GM12873 (cell line): ENCODE data around the gene NCF4.

Experiments used
- TF ChIP-seq, protein P1 (sequence below): IDR thresholded peaks from 2 replicates; pipeline ENCODE4 v1.5.1; 2012; ENCODE audit warnings: low read depth, mild to moderate bottlenecking, moderate library complexity, low read length, control low read depth; ENCODE audit not compliant: insufficient read depth; ENCODE audit errors: missing control alignments

NCF4 gene

DNA sequence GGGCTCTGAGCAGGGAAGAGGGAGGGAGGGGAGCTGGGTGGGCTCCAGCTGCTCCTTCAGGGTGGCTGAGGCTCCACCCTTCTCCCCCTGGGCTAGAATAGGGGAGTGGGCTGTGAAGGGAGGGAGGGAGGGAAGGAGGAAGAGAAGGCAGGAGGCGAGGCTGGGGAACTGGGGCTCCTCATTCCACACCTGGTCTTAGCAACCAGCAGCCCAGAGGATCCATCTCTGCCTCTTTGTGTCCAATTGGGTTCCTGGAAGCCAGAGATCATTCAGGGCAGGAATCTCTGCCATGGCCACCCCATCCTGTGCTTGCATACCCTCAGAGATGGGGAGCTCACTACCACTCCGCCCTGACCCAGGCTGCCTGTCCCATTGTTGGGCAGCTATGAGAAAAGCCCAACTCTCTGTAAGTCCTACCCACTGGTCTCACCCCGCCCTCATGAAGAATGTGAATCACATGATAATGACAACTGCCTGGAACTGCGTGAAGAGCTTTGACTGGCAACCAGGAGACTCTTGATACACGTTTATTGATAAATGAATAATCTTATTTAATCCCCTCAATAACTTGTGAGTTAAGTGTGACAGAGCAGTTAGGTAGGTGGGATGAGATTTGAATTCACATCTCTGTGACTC lies 7.9 kb downstream of the NCF4 start:
- TF ChIP-seq, protein P1, sequence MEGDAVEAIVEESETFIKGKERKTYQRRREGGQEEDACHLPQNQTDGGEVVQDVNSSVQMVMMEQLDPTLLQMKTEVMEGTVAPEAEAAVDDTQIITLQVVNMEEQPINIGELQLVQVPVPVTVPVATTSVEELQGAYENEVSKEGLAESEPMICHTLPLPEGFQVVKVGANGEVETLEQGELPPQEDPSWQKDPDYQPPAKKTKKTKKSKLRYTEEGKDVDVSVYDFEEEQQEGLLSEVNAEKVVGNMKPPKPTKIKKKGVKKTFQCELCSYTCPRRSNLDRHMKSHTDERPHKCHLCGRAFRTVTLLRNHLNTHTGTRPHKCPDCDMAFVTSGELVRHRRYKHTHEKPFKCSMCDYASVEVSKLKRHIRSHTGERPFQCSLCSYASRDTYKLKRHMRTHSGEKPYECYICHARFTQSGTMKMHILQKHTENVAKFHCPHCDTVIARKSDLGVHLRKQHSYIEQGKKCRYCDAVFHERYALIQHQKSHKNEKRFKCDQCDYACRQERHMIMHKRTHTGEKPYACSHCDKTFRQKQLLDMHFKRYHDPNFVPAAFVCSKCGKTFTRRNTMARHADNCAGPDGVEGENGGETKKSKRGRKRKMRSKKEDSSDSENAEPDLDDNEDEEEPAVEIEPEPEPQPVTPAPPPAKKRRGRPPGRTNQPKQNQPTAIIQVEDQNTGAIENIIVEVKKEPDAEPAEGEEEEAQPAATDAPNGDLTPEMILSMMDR = no peak

DNA sequence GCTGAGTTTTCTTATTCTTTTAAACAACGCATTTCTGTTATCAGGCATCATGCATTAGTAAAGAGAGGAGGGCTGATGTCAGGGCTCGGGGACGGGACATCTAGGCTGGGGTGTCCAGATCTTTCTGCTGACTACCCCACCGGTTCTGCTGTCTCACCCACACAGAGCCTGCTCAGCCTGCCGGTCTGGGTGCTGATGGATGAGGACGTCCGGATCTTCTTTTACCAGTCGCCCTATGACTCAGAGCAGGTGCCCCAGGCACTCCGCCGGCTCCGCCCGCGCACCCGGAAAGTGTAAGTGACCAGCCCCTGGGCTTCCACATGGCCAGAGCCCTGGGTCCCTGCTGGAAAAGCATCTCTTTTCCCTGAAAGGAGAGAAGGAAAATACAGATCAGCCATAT lies 9.4 kb downstream of the NCF4 start:
- TF ChIP-seq, protein P1 = no peak

DNA sequence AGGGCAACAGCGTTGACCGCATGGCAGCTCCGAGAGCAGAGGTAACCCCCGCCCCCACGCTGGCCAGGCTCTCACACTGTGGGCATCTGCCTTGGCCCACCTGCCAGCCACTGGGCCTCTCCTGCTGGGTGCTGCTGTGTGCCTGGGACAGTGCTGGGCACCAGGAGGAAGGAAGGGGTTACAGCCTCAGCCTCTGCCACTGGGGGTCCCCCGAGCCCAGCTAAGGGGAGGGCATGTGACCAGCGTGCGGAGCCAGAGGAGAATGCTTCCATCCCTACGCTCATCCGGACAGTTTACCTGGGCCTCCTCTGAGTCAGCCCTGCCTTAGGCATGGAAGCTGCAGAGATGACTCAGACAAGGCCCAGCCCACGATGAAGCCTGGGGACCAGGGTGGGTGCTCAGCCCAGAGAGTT lies 10.9 kb downstream of the NCF4 start:
- TF ChIP-seq, protein P1 = no peak

DNA sequence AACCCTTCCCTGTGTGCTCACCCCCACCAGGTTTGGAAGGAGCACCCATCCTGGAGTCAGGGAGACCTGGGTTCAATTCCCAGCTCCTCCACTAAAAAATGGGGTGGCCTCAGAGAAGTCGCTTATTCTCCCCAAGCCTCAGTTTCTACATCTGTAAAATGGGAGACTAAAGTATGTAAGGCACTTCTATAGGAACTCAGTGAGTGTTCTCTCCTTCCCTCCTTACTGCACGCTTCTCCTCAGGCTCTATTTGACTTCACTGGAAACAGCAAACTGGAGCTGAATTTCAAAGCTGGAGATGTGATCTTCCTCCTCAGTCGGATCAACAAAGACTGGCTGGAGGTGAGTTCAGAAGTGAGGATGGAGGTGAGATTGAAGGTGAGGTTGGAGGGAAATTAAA lies 11.3 kb downstream of the NCF4 start:
- TF ChIP-seq, protein P1 = no peak

DNA sequence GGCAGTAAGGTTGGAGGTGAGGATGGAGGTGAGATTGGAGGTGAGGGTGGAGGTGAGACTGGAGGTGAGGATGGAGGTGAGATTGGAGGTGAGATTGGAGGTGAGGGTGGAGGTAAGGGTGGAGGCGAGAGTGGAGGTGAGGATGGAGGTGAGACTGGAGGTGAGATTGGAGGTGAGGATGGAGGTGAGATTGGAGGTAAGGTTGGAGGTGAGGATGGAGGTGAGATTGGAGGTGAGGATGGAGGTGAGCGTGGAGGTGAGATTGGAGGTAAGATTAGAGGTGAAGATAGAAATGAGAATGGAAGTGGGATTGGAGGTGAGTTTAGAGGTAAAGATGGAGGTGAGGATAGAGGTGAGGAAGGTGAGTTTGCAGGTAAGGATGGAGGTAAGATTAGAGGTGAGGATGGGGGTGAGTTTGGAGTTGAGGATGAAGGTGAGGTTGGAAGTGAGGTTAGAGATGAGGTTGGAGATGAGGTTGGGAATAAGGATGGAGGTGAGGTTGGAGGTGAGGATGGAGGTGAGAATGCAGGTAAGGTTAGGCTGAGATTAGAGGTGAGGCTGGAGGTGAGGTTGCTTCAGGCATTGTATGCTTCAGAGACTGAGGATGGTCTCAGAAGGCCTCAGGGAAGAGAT lies 12.2 kb downstream of the NCF4 start:
- TF ChIP-seq, protein P1 = no peak

DNA sequence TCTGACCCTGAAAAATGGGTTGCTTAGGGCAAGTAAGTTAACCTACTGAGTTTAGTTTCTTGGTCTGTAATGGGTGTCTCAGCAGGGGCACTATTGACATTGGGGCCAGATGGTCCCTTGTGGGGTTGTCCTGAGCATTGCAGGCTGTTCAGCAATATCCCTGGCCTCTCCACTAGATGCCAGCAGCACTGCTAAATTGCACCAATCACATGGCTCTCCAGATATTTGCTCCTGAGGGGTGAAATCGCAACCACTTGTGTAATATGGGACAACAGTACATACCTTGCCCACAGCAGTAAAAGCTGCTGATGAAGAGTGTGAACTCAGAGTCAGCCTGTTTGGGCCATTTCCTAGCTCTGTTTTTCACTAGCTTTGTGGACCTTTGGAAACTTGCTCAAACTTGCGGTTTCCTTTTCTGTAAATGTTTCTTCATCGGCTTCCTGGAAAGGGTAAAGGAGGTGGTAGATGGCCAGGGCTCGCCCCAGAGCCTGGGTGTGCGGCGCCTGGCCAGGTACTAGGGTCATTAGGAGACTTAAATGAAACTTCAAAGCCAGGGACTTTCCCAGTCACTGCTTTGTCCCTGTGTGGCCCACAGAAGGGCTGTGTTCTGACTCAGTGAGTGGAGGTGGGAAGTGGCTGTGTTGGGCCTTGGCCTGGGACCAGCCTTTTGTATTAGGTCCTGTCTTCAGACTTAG lies 13.0 kb downstream of the NCF4 start:
- TF ChIP-seq, protein P1 = peak; percentile 60

DNA sequence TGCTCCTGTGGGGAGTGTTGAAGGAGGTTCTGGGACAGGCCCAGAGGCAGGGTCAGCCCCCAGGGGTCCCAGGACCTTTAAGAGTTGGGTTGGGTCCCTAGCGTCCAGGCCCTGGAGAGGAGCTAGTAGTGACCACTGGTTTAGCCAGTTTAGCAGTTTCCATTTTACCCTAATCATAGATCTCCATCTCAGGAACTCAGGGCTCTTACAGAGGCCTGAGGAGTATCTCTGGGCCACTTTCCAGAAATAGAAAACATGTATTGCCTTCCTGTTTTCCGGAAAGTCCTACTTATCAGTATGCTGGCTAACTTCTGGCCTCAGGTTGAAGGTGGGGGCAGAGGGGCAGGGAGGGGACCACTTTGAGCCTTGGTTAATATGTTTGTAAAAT lies 13.5 kb downstream of the NCF4 start:
- TF ChIP-seq, protein P1 = no peak
